Loucy (cell line): ENCODE data around the gene TPM4.
A peak's percentile ranks its signal among the peaks of the same experiment; 100 is the strongest.

Source experiments
- H2AFZ ChIP-seq: fragments of 200-600 bp; sonication (generic); 2 replicates; pipeline ENCODE4 v1.6.0; 2016; ENCODE audit warnings: antibody characterized with exemption, mild to moderate bottlenecking, low read length, moderate library complexity
- H3F3A ChIP-seq: fragments of 200-600 bp; 2 replicates; pipeline ENCODE4 v1.6.0; 2016; ENCODE audit warnings: antibody characterized with exemption, low read depth, mild to moderate bottlenecking
- H3K27me3 ChIP-seq: fragments of 200-600 bp; sonication (generic); 2 replicates; pipeline ENCODE4 v1.6.1; 2014; ENCODE audit warnings: low read length, mild to moderate bottlenecking; ENCODE audit not compliant: insufficient read depth, poor library complexity, severe bottlenecking
- H3K36me3 ChIP-seq: fragments of 200-600 bp; sonication (generic); 2 replicates; pipeline ENCODE4 v1.6.1; 2016; ENCODE audit warnings: low read length; ENCODE audit not compliant: insufficient read depth
- H3K4me1 ChIP-seq: fragments of 200-600 bp; sonication (generic); 2 replicates; pipeline ENCODE4 v1.5.1; 2014; ENCODE audit warnings: low read length, mild to moderate bottlenecking; ENCODE audit not compliant: insufficient read depth, poor library complexity, severe bottlenecking
- H3K4me2 ChIP-seq: fragments of 200-600 bp; sonication (generic); 2 replicates; pipeline ENCODE4 v1.6.0; 2014; ENCODE audit warnings: antibody characterized with exemption, low read length, low read depth, mild to moderate bottlenecking; ENCODE audit not compliant: poor library complexity, severe bottlenecking
- H3K4me3 ChIP-seq: fragments of 200-600 bp; sonication (generic); 2 replicates; pipeline ENCODE4 v1.5.1; 2014; ENCODE audit warnings: low read length, mild to moderate bottlenecking, mixed read lengths; ENCODE audit not compliant: poor library complexity, severe bottlenecking
- H3K79me2 ChIP-seq: fragments of 200-600 bp; sonication (generic); 2 replicates; pipeline ENCODE4 v1.6.1; 2014; ENCODE audit warnings: low read length; ENCODE audit not compliant: insufficient read depth
- H3K9ac ChIP-seq: fragments of 200-600 bp; sonication (generic); 2 replicates; pipeline ENCODE4 v1.6.0; 2014; ENCODE audit warnings: mild to moderate bottlenecking, low read depth, low read length, moderate library complexity; ENCODE audit not compliant: poor library complexity, severe bottlenecking
- H3K9me2 ChIP-seq: fragments of 200-600 bp; sonication (generic); replicated peaks from 2 replicates; pipeline ENCODE4 v1.6.1; 2016; ENCODE audit warnings: low read depth, low read length, mixed read lengths
- H3K9me3 ChIP-seq: fragments of 200-600 bp; sonication (generic); 2 replicates; pipeline ENCODE4 v1.6.1; 2014; ENCODE audit warnings: mild to moderate bottlenecking, antibody characterized with exemption, low read length, low read depth; ENCODE audit not compliant: insufficient read depth
- H4K20me1 ChIP-seq: fragments of 200-600 bp; sonication (generic); 2 replicates; pipeline ENCODE4 v1.6.0; 2014; ENCODE audit warnings: antibody characterized with exemption, low read length, mild to moderate bottlenecking; ENCODE audit not compliant: insufficient read depth, poor library complexity, severe bottlenecking
- EZH2phosphoT487 ChIP-seq: fragments of 200-600 bp; IDR thresholded peaks from 2 replicates; pipeline ENCODE4 v1.6.1; 2018; ENCODE audit warnings: antibody characterized with exemption, mild to moderate bottlenecking, moderate library complexity, borderline replicate concordance
- TF ChIP-seq, protein P1 (sequence below): fragments of 200-600 bp; sonication (generic); conservative IDR thresholded peaks from 2 replicates; pipeline ENCODE4 v1.5.1; 2014; ENCODE audit warnings: mild to moderate bottlenecking, antibody characterized with exemption, low read length

Gene TPM4

DNA sequence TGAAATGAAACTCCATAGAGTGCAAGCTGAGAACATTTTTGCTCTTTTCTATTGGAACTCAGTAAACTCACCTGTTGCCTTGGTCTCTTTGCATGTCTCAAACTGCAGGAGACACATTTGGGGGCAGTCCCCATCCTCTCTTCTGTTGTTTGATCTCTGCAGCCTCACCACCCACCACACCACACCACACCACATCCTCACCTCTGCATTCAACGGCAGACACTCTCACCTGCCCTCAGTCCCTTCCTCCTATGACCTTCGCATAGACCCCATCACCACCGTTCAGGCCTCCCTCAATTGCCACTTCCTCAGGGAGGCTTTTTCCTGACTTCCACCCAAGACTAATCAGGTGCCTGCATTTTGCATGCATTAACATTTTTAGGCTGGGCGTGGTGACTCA, 14.4 kb upstream of the TPM4 start:
- no peaks in the 10 kb centered on the region for H3K9me3 ChIP-seq
- H3K4me2 ChIP-seq = no peak overlapping the region
- no peak overlapping the region for H3K4me3 ChIP-seq
- no peaks in the 10 kb centered on the region for H3F3A ChIP-seq
- TF ChIP-seq EZH2phosphoT487 = no peak
- TF ChIP-seq, protein P1, sequence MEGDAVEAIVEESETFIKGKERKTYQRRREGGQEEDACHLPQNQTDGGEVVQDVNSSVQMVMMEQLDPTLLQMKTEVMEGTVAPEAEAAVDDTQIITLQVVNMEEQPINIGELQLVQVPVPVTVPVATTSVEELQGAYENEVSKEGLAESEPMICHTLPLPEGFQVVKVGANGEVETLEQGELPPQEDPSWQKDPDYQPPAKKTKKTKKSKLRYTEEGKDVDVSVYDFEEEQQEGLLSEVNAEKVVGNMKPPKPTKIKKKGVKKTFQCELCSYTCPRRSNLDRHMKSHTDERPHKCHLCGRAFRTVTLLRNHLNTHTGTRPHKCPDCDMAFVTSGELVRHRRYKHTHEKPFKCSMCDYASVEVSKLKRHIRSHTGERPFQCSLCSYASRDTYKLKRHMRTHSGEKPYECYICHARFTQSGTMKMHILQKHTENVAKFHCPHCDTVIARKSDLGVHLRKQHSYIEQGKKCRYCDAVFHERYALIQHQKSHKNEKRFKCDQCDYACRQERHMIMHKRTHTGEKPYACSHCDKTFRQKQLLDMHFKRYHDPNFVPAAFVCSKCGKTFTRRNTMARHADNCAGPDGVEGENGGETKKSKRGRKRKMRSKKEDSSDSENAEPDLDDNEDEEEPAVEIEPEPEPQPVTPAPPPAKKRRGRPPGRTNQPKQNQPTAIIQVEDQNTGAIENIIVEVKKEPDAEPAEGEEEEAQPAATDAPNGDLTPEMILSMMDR = no peak
- no peak overlapping the region for H2AFZ ChIP-seq
- no peaks in the 10 kb centered on the region for H3K9me2 ChIP-seq
- no peaks in the 10 kb centered on the region for H3K4me1 ChIP-seq
- no peaks in the 10 kb centered on the region for H3K36me3 ChIP-seq
- H4K20me1 ChIP-seq = no peaks in the 10 kb centered on the region
- H3K79me2 ChIP-seq = no peaks in the 10 kb centered on the region
- no peaks in the 10 kb centered on the region for H3K27me3 ChIP-seq
- H3K9ac ChIP-seq = no peak overlapping the region

DNA sequence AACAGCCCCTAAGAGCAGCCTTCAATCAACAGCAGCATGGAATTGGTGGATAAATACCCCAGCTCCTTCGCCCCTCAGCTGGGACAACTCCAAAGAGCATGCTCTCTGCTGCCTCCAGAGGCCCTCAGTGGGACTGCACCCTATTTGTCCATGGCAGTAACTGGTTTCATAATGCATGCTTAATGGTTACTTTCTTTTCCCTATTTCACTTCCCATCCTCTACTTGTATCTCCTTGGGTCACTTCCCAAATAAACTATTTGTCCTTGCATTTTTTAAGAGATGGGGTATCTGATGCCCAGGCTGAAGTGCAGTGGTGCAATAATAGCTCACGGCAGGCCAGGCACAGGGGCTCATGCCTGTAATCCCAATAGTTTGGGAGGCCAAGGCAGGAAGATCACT, 13.5 kb upstream of the TPM4 start:
- TF ChIP-seq, protein P1 = peak; percentile 91
- TF ChIP-seq EZH2phosphoT487 = no peak
- no peaks in the 10 kb centered on the region for H3K79me2 ChIP-seq
- H2AFZ ChIP-seq = no peak overlapping the region
- H3K9me3 ChIP-seq = no peaks in the 10 kb centered on the region
- no peaks in the 10 kb centered on the region for H3F3A ChIP-seq
- H3K4me1 ChIP-seq = no peaks in the 10 kb centered on the region
- H3K9me2 ChIP-seq = no peaks in the 10 kb centered on the region
- H4K20me1 ChIP-seq = no peaks in the 10 kb centered on the region
- no peak overlapping the region for H3K4me3 ChIP-seq
- no peak overlapping the region for H3K4me2 ChIP-seq
- H3K36me3 ChIP-seq = no peaks in the 10 kb centered on the region
- H3K9ac ChIP-seq = no peak overlapping the region
- H3K27me3 ChIP-seq = no peaks in the 10 kb centered on the region

DNA sequence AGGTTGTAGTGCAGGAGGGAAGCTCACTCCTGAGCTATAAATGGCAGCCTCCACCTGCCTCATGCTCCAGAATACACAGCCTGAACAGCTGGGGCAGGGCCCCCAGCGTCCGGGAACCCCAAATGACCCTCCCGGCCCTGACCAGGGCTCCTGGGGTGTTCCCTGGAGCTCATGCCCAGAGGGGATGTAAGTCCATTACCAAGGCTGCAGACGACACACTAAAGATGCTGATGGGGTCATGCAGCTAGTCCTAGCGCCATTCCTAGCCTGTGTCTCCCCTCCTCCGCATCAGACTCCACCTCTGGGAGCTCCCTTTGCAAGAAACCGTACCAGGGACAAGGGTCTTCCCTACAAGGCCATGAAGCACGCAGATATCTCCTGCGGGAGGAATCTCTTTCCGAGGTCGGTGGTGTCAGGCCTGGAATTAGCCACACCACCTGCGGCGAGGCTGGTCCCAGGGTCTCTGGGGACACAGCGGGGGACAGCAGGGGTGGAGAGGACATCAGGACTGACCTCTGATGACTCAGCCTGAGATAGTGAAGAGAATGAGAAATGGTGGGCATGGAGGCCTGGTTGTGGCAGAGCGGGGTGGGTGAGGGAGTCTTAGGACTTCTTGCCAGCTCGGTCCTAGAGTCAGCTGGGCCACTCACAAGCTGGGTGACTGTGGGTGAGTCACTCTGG, 11.9 kb upstream of the TPM4 start:
- TF ChIP-seq, protein P1 = no peak
- TF ChIP-seq EZH2phosphoT487 = no peak
- H4K20me1 ChIP-seq = no peaks in the 10 kb centered on the region
- H3K4me2 ChIP-seq = no peak overlapping the region
- H3K4me3 ChIP-seq = no peak overlapping the region
- no peaks in the 10 kb centered on the region for H3K9me2 ChIP-seq
- no peak overlapping the region for H3K9ac ChIP-seq
- H3K9me3 ChIP-seq = no peaks in the 10 kb centered on the region
- H3K27me3 ChIP-seq = no peaks in the 10 kb centered on the region
- no peaks in the 10 kb centered on the region for H3K4me1 ChIP-seq
- no peak overlapping the region for H2AFZ ChIP-seq
- no peaks in the 10 kb centered on the region for H3F3A ChIP-seq
- H3K36me3 ChIP-seq = no peaks in the 10 kb centered on the region
- no peaks in the 10 kb centered on the region for H3K79me2 ChIP-seq
